NCI-H2107 (cell line): ENCODE data around the gene PAX8.

Experiments used
- DNase-seq: peaks from one replicate; lab custom pipeline; 2025; lab: John Stamatoyannopoulos, UW

The PAX8 gene

GRCh38 chr2:113183264-113183663, 95.5 kb downstream of the PAX8 start:
- DNase-seq: no peak

GRCh38 chr2:113182471-113183260, 96.1 kb downstream of the PAX8 start:
- DNase-seq: no peak

GRCh38 chr2:113181258-113182051, 97.3 kb downstream of the PAX8 start:
- no peak for DNase-seq

GRCh38 chr2:113180131-113180946, 98.4 kb downstream of the PAX8 start:
- DNase-seq: no peak

GRCh38 chr2:113179446-113180045, 99.2 kb downstream of the PAX8 start:
- DNase-seq: no peak

GRCh38 chr2:113178891-113179290, 99.8 kb downstream of the PAX8 start:
- DNase-seq: no peak

GRCh38 chr2:113178069-113178746, 100.5 kb downstream of the PAX8 start:
- no peak for DNase-seq

- DNase-seq: no peak
These were observed 101.9 kb downstream of the PAX8 start for GRCh38 chr2:113176696-113177355.

GRCh38 chr2:113175736-113176695, 102.7 kb downstream of the PAX8 start:
- no peak for DNase-seq

GRCh38 chr2:113175042-113175628, 103.6 kb downstream of the PAX8 start:
- no peak for DNase-seq

- no peak for DNase-seq
These were observed 104.4 kb downstream of the PAX8 start for GRCh38 chr2:113174376-113174750.

GRCh38 chr2:113173542-113174375, 105.0 kb downstream of the PAX8 start, which contains the start of gene PSD4:
TSS of gene PSD4 (plus strand) at chr2:113173971. CDS start at chr2:113182457, 8,486 bp downstream.
- DNase-seq: no peak

- no peak for DNase-seq
These were observed 105.8 kb downstream of the PAX8 start for GRCh38 chr2:113172721-113173541.

- DNase-seq: no peak
These were observed 107.2 kb downstream of the PAX8 start for GRCh38 chr2:113171334-113172075.

- DNase-seq: no peak
These were observed 109.1 kb downstream of the PAX8 start for GRCh38 chr2:113169586-113169985.

GRCh38 chr2:113169002-113169530, 109.7 kb downstream of the PAX8 start:
- no peak for DNase-seq
